Stomach smooth muscle (tissue), 2 donors: ENCODE data around the gene NARS2.
"Not testable (repeated sequence)": the region's sequence is repeated elsewhere in the genome, so short reads cannot be mapped to it uniquely, and the experiment has no call there.

ENCODE experiments used
- H3K27ac ChIP-seq: one replicate; pipeline ENCODE4 v1.7.0; 2013; ENCODE audit warnings: mild to moderate bottlenecking, low read length, inconsistent platforms
- H3K27me3 ChIP-seq, 2 donors: one replicate each; pipeline ENCODE4 v1.7.0; 2013; ENCODE audit warnings: low read length in 2 of 2; ENCODE audit not compliant: insufficient read depth in 2 of 2, control insufficient read depth in 1 of 2
- H3K36me3 ChIP-seq, 2 donors: one replicate each; pipeline ENCODE4 v1.7.0; 2013; ENCODE audit warnings: low read length in 2 of 2; ENCODE audit not compliant: control insufficient read depth in 2 of 2, insufficient read depth in 2 of 2
- H3K4me1 ChIP-seq: one replicate; pipeline ENCODE4 v1.7.0; 2013; ENCODE audit warnings: low read length; ENCODE audit not compliant: control insufficient read depth, insufficient read depth
- H3K4me3 ChIP-seq, 2 donors: one replicate each; pipeline ENCODE4 v1.7.0; 2013; ENCODE audit warnings: low read length in 2 of 2
- H3K9ac ChIP-seq, 2 donors: one replicate each; pipeline ENCODE4 v1.7.0; 2013; ENCODE audit warnings: low read length in 2 of 2, mild to moderate bottlenecking in 1 of 2
- H3K9me3 ChIP-seq, 2 donors: one replicate each; pipeline ENCODE4 v1.7.0; 2013; ENCODE audit warnings: low read length in 2 of 2; ENCODE audit not compliant: control insufficient read depth in 2 of 2
- donor health status: healthy.
- donor health status: Pancreatic carcinoma.

NARS2 gene

DNA sequence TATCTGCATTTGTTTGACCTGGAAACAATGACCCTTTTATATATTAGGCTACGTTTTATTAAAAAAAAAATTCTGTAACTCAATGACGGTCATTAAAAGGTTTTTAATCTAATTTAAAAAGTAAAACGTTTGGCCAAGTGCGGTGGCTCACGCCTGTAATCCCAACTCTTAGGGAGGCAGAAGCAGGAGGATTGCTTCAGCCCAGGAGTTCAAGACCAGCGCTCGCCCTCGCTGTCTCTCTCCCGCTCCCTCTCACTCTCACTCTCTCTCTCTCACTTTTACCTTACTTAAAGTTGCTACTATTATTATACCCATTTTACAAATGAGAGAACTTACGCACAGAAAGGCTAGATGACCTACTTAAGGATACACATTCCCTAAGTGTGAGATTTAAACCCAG is 814 bp upstream of the NARS2 start:
- H3K27me3 ChIP-seq: no peaks in the 10 kb centered on the region
- H3K9ac ChIP-seq: peak overlapping the region; percentile 84 to 90
- peak overlapping the region; percentile 77 to 92 for H3K4me3 ChIP-seq
- H3K27ac ChIP-seq: no peak overlapping the region
- H3K9me3 ChIP-seq: no peaks in the 10 kb centered on the region
- peaks cover 4% of the 10 kb centered on the region for H3K4me1 ChIP-seq
- H3K36me3 ChIP-seq: peaks cover 4 to 5% of the 10 kb centered on the region in 2 donors

DNA sequence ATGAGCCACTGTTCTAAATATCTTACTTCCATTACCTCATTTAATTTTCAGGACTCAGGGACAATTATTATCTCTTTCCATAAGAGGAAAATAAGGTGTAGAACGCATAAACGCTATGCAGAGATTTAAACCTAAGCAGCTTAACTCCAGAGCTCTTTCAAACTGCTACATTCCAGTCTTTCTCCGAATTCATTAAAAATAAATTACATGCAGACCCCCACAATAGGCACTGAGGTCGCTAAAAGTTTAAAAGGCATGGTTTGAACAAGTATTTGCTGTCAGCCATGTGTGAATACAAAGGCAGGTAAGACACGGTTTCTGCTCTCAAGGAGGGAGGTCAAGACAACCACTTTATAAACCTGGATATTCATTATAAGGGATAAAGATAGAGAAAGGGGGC is 983 bp downstream of the NARS2 start:
- Histone ChIP-seq H3K36me3 (peaks cover 5 to 8% of the 10 kb centered on the region in 2 donors), H3K27me3 (no peaks in the 10 kb centered on the region), H3K4me1 (peaks cover 4% of the 10 kb centered on the region), H3K9ac (peak overlapping the region; percentile 83 to 84), H3K27ac (no peak overlapping the region), H3K9me3 (no peaks in the 10 kb centered on the region), H3K4me3 (peak overlapping the region; percentile 77 to 92)

DNA sequence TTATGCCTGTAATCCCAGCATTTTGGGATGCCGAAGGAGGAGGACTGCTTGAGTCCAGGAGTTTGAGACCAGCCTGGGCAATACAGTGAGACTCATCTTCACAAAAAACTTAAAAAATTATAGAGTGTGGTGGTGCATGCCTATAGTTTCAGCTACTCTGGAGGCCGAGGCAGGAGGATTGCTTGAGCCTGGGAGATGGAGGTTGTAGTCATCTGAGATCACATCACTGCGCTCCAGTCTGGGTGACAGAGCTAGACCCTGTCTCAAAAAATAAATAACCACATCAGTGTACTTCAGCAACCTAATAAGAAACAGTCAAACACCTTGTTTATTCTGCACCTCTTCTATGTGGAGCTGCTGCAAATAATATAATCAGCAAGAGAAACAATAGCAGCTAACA is 1.4 kb downstream of the NARS2 start:
- H3K27ac ChIP-seq: no peak overlapping the region
- no peaks in the 10 kb centered on the region for H3K9me3 ChIP-seq
- peak overlapping the region; percentile 83 to 84 for H3K9ac ChIP-seq
- no peaks in the 10 kb centered on the region for H3K27me3 ChIP-seq
- peaks cover 5 to 10% of the 10 kb centered on the region in 2 donors for H3K36me3 ChIP-seq
- H3K4me1 ChIP-seq: peaks cover 4% of the 10 kb centered on the region
- peak overlapping the region in 1 of 2 donors; percentile 92 for H3K4me3 ChIP-seq

DNA sequence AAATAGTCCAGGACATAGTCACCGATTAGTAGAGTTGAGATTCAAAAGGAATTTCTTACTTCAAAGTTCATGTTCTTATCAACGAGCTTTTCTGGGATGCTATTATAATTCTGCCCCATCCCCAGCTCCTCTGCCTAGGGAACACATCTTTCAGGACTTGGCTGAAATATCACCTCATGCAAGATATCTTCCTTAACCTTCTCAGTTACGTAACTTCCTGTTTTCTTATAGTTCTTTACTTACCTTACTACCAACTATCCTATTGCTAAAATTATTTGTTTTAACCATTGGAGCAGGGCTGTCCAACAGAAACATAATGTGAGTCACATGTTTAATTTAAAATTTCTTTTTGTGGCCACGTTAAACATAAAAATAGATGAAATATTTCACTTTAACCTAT is 2.3 kb downstream of the NARS2 start:
- peaks cover 4% of the 10 kb centered on the region for H3K4me1 ChIP-seq
- H3K27ac ChIP-seq: no peak overlapping the region
- peaks cover 7 to 14% of the 10 kb centered on the region in 2 donors for H3K36me3 ChIP-seq
- H3K4me3 ChIP-seq: no peak overlapping the region
- no peak overlapping the region for H3K9ac ChIP-seq
- H3K9me3 ChIP-seq: no peaks in the 10 kb centered on the region
- H3K27me3 ChIP-seq: no peaks in the 10 kb centered on the region

DNA sequence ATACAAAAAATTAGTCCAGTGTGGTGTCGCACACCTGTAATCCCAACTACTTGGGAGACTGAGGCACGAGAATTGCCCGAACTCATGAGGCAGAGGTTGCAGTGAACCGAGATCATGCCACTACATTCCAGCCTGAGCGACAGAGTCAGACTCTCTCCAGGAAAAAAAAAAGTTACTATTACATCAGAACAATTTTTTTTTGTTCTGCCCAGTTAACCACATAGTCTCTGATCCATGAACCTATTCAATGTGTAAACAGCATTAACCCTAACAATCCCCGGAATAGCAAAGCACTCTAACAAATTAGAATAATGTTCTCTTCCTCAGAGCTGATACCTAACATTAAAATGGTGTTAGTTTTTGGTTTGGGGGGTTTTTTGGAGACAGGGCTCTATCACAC is 4.6 kb downstream of the NARS2 start:
- no peak overlapping the region for H3K4me3 ChIP-seq
- no peak overlapping the region for H3K9ac ChIP-seq
- no peaks in the 10 kb centered on the region for H3K27me3 ChIP-seq
- no peak overlapping the region for H3K27ac ChIP-seq
- no peaks in the 10 kb centered on the region for H3K9me3 ChIP-seq
- peaks cover 17% of the 10 kb centered on the region in 2 donors for H3K36me3 ChIP-seq
- H3K4me1 ChIP-seq: peaks cover 4% of the 10 kb centered on the region

DNA sequence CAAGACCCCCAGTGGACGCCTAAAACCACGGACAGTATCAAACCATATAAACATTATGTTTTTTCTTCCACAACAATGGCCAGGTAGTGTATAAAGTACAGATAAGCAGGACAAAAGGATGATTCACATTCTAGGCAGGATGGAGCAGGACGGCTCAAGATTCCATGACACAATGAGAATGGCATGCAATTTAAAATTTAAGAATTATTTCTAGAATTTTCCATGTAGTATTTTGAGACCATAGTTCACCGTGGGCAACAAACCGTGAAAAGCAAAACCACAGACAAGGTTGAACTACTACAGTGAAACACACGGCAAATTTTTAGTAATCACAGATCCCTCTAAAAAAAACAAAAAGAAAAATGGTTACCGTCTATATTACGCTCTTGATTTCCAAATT is 7.5 kb downstream of the NARS2 start:
- Histone ChIP-seq H3K36me3 (peaks cover 17% of the 10 kb centered on the region in 2 donors), H3K9ac (no peak overlapping the region)

DNA sequence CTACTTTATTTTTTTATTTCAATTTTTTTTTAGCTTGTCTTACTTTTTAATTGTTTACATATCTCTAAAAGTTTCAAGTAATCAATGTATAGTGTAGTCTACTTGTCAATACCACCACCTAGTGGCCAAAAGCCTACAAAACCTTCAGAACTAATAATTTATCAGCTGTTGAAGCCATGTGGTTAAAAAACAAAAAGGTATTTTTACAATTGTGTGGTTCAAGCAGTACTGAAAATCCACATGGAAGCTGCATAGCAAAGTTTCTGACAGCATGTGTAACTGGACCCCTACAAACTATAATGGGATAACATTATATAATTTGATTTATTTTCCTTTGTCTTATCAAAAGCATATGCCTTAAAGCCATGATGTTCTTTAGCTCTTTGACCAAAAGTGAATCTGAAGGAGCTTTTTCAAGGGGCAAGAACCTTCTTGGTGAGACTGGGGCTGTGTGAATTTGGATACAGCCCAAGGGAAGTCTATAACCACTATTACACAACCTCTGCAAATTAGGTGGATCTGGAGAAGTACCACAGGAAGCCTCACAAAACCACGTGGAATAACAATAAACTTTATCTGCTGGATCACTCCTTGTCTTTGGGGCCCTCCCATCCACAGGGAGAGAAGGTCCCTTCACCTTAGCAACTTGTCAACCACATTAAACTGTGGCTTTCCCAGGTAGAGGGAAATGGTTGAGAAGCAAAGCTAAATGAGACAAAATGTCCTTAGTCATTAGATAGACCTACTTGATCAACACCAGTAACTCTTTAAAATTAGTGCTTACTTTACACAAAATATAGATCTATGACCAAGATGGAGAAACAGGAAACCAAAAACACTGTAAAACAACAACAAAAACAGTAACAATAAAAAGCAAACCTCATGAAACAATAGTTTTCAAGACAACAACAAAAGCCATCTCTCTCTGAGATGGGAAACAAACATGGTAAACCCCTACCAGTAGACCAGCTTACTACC is 9.9 kb downstream of the NARS2 start:
- Histone ChIP-seq H3K27ac (no peak overlapping the region), H3K36me3 (peaks cover 9 to 12% of the 10 kb centered on the region in 2 donors), H3K4me1 (no peaks in the 10 kb centered on the region)

More for the DNA sequence above, 7.5 kb downstream of the NARS2 start:
- Histone ChIP-seq H3K27ac (no peak overlapping the region), H3K4me1 (no peaks in the 10 kb centered on the region), H3K9me3 (no peaks in the 10 kb centered on the region), H3K4me3 (no peak overlapping the region), H3K27me3 (no peaks in the 10 kb centered on the region)

DNA sequence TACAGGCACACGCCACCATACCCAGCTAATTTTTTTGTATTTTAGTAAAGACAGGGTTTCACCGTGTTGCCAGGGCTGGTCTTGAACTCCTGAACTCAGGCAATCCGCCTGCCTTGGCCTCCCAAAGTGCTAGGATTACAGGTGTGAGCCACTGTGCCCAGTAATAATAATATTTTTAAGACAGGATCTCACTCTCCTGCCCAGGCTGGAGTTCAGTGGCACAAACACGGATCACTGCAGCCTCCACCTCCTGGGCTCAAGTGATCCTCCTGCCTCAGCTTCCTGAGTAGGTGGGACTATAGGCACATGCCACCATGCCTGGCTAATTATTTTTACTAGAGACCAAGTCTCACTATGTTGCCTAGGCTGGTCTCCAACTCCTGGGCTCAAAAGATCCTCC is 10.6 kb downstream of the NARS2 start:
- peaks cover 9 to 12% of the 10 kb centered on the region in 2 donors for H3K36me3 ChIP-seq
- H3K27ac ChIP-seq, H3K4me1 ChIP-seq, H3K4me3 ChIP-seq, H3K27me3 ChIP-seq, H3K9me3 ChIP-seq, H3K9ac ChIP-seq: not testable (repeated sequence)

More for the DNA sequence above, 9.9 kb downstream of the NARS2 start:
- Histone ChIP-seq H3K4me3 (no peak overlapping the region), H3K27me3 (no peaks in the 10 kb centered on the region), H3K9me3 (no peaks in the 10 kb centered on the region), H3K9ac (no peak overlapping the region)

DNA sequence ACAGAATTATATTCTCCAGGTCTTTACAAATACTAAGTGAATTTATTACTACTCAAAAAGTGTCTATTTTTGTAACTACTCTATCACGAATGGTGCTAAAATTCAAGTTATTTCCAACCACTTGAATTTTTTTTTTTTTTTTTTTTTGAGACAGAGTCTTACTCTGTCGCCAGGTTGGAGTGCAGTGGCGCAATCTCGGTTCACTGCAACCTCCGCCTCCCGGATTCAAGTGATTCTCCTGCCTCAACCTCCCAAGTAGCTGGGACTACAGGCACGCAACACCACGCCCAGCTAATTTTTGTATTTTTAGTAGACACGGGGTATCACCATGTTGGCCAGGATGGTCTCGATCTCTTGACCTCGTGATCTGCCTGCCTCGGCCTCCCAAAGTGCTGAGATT is 11.6 kb downstream of the NARS2 start:
- not testable (repeated sequence) for H3K9ac ChIP-seq, H3K9me3 ChIP-seq, H3K4me3 ChIP-seq, H3K27me3 ChIP-seq, H3K4me1 ChIP-seq, H3K27ac ChIP-seq
- H3K36me3 ChIP-seq: peaks cover 6 to 12% of the 10 kb centered on the region in 2 donors

DNA sequence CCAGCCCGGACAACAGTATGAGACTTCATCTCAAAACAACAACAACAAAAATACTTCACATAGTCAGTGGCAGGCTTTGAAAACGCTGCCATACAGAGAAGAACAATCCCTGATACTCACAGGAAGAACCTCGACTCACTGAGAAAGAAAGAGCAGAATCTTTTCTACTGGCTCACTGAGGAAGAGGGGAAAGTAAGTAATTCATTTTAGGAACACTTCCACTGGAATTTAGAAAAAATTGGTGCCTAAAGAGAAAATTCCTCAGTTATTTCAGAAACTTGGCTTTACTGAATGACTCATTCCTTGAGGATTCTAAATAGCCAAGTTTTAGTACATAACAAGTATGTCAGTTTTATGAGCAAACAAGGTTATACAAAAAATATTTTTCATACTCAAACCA is 12.3 kb downstream of the NARS2 start:
- H3K27ac ChIP-seq: no peak overlapping the region
- peaks cover 4 to 11% of the 10 kb centered on the region in 2 donors for H3K36me3 ChIP-seq
- no peak overlapping the region for H3K9ac ChIP-seq
- no peaks in the 10 kb centered on the region for H3K27me3 ChIP-seq
- no peak overlapping the region for H3K4me3 ChIP-seq
- no peaks in the 10 kb centered on the region for H3K9me3 ChIP-seq
- no peaks in the 10 kb centered on the region for H3K4me1 ChIP-seq
